HepG2 (cell line): ENCODE measurements around the gene TAF3.

Experiments
- EP300 ChIP-seq, 3 experiments: sonication (generic) in 1 of 3; formaldehyde crosslinking in 1 of 3; IDR thresholded peaks; 2 replicates each; pipeline versions ENCODE4 v1.5.1 to v1.6.1; 2011 to 2020; ENCODE audit warnings: low read depth in 2 of 3, low read length in 2 of 3, borderline replicate concordance in 1 of 3, improper control_type of control experiment in 1 of 3, mild to moderate bottlenecking in 1 of 3, missing genetic modification reagents in 1 of 3, moderate library complexity in 1 of 3
- ZNF274 ChIP-seq: sonication (generic); formaldehyde crosslinking; IDR thresholded peaks from 2 replicates; pipeline ENCODE4 v1.5.1; 2020; ENCODE audit warnings: mild to moderate bottlenecking, missing genetic modification reagents
- TF ChIP-seq, protein P1 (sequence below): sonication (generic); formaldehyde crosslinking; IDR thresholded peaks from 2 replicates; pipeline ENCODE4 v1.5.0; 2020; ENCODE audit warnings: mild to moderate bottlenecking, missing genetic modification reagents, moderate library complexity

DNA sequence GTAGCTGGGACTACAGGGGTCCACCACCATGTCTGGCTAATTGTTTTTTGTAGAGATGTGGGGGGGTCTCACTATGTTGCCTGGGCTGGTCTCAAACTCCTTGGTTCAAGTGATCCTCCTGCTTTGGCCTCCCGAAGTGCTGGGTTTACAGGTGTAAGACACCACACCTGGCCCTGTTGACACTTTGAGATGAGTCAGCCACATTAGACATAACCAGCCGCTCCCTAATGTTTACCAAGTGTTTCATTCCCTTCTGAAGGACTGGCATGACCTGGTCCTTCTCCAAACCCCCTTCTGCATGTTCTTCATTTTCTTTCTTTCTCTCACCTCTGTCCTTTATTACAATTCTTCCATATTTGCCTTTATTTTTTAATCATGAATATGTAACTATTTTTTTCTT, 67.8 kb downstream of the TAF3 start:
- TF ChIP-seq, protein P1, sequence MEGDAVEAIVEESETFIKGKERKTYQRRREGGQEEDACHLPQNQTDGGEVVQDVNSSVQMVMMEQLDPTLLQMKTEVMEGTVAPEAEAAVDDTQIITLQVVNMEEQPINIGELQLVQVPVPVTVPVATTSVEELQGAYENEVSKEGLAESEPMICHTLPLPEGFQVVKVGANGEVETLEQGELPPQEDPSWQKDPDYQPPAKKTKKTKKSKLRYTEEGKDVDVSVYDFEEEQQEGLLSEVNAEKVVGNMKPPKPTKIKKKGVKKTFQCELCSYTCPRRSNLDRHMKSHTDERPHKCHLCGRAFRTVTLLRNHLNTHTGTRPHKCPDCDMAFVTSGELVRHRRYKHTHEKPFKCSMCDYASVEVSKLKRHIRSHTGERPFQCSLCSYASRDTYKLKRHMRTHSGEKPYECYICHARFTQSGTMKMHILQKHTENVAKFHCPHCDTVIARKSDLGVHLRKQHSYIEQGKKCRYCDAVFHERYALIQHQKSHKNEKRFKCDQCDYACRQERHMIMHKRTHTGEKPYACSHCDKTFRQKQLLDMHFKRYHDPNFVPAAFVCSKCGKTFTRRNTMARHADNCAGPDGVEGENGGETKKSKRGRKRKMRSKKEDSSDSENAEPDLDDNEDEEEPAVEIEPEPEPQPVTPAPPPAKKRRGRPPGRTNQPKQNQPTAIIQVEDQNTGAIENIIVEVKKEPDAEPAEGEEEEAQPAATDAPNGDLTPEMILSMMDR = no peak
- no peak for TF ChIP-seq EP300 (IDR thresholded peaks at IDR 0.05; ENCODE audit: low read depth in 2 of 2, low read length in 2 of 2)
- no peak for TF ChIP-seq EP300 (CRISPR knock-in tag; IDR thresholded peaks at IDR 0.05; ENCODE audit: borderline replicate concordance)
- no peak for TF ChIP-seq ZNF274 (CRISPR knock-in tag)
